ENCODE measurements around the gene GPRC5B.

GRCh38 chr16:19837331-19837980 lies 47.2 kb downstream of the GPRC5B start:
- TF ChIP-seq POLR2AphosphoS5 (IDR thresholded peaks at IDR 0.05): no peak
- TF ChIP-seq CTCF (IDR thresholded peaks at IDR 0.05): no peak
- no peak for TF ChIP-seq POLR2A (IDR thresholded peaks at IDR 0.05; ENCODE audit: low read depth)
- no peak for TF ChIP-seq EP300 (IDR thresholded peaks at IDR 0.05)
